Chondrocyte (in vitro differentiated cells): Measurements from ENCODE around the gene STIM2. TPM values are rescaled to one million over a fixed set of nuclear protein-coding genes. Genes with fewer than 3 reads are reported as not detected.

Experiments used
- DNase-seq: peaks from one replicate; pipeline ENCODE4 v3.0.0; 2021; ENCODE audit warnings: mixed read lengths, low spot score
- H3K27ac Mint-ChIP-seq: one replicate; pipeline ENCODE4 v1.8.0; 2021; ENCODE audit warnings: mild to moderate bottlenecking, moderate library complexity, mixed read lengths; ENCODE audit not compliant: unreplicated experiment
- H3K27me3 Mint-ChIP-seq: 2 replicates; pipeline ENCODE4 v1.8.0; 2021; ENCODE audit warnings: low read depth, mixed read lengths
- H3K36me3 Mint-ChIP-seq: 2 replicates; pipeline ENCODE4 v1.8.0; 2021; ENCODE audit warnings: low read depth, mixed read lengths
- H3K4me1 Mint-ChIP-seq: 2 replicates; pipeline ENCODE4 v1.8.0; 2021; ENCODE audit warnings: low read depth, mild to moderate bottlenecking, mixed read lengths
- H3K4me3 Mint-ChIP-seq: one replicate; pipeline ENCODE4 v1.8.0; 2021; ENCODE audit warnings: mild to moderate bottlenecking, moderate library complexity, mixed read lengths; ENCODE audit not compliant: unreplicated experiment
- H3K9me3 Mint-ChIP-seq: 2 replicates; pipeline ENCODE4 v1.8.0; 2021; ENCODE audit warnings: low read depth, mixed read lengths
- CTCF ChIP-seq: fragments of 200-600 bp; sonication (generic); IDR thresholded peaks from 2 replicates; pipeline ENCODE4 v1.5.0; 2021; ENCODE audit warnings: antibody characterized with exemption, mild to moderate bottlenecking, moderate library complexity
- total RNA-seq: library from RNA; stranded (reverse); gene quantifications from 3 replicates; pipeline ENCODE4 v1.2.1, GENCODE V29; 2021

The STIM2 gene
- total RNA-seq, 1 donor from 2014 or later: 13.5 TPM

- Mint-ChIP-seq H3K27me3 (no peaks in the 10 kb centered on the region), H3K4me1 (peaks cover 14% of the 10 kb centered on the region), H3K36me3 (peaks cover 2% of the 10 kb centered on the region), H3K4me3 (no peak overlapping the region), H3K27ac (no peak overlapping the region), H3K9me3 (no peaks in the 10 kb centered on the region)
- no peak for TF ChIP-seq CTCF
- no peak for DNase-seq
These were observed 152.4 kb downstream of the STIM2 start for GRCh38 chr4:27013012-27013411.

- H3K4me1 Mint-ChIP-seq: no peaks in the 10 kb centered on the region
- H3K9me3 Mint-ChIP-seq: no peaks in the 10 kb centered on the region
- H3K4me3 Mint-ChIP-seq: no peak overlapping the region
- no peak for DNase-seq
- H3K36me3 Mint-ChIP-seq: peaks cover 6% of the 10 kb centered on the region
- no peak for TF ChIP-seq CTCF
- H3K27ac Mint-ChIP-seq: no peak overlapping the region
- H3K27me3 Mint-ChIP-seq: no peaks in the 10 kb centered on the region
These were observed 155.9 kb downstream of the STIM2 start for GRCh38 chr4:27016551-27016950.

- DNase-seq: no peak
- no peaks in the 10 kb centered on the region for H3K9me3 Mint-ChIP-seq
- TF ChIP-seq CTCF: no peak
- H3K36me3 Mint-ChIP-seq: peaks cover 6% of the 10 kb centered on the region
- H3K4me3 Mint-ChIP-seq: no peak overlapping the region
- no peak overlapping the region for H3K27ac Mint-ChIP-seq
- no peaks in the 10 kb centered on the region for H3K27me3 Mint-ChIP-seq
- no peaks in the 10 kb centered on the region for H3K4me1 Mint-ChIP-seq
These were observed 157.0 kb downstream of the STIM2 start for GRCh38 chr4:27017623-27018022.

GRCh38 chr4:27018076-27018475 lies 157.4 kb downstream of the STIM2 start:
- Mint-ChIP-seq H3K27me3 (no peaks in the 10 kb centered on the region), H3K27ac (no peak overlapping the region), H3K4me1 (no peaks in the 10 kb centered on the region), H3K4me3 (no peak overlapping the region), H3K36me3 (peaks cover 6% of the 10 kb centered on the region), H3K9me3 (no peaks in the 10 kb centered on the region)
- DNase-seq: no peak
- TF ChIP-seq CTCF: no peak

- TF ChIP-seq CTCF: no peak
- Mint-ChIP-seq H3K4me3 (no peak overlapping the region), H3K27ac (no peak overlapping the region), H3K27me3 (no peaks in the 10 kb centered on the region), H3K9me3 (no peaks in the 10 kb centered on the region), H3K4me1 (no peaks in the 10 kb centered on the region), H3K36me3 (peaks cover 6% of the 10 kb centered on the region)
- no peak for DNase-seq
These were observed 158.3 kb downstream of the STIM2 start for GRCh38 chr4:27018910-27019309.
